SK-N-SH treated with all-trans-retinoic acid at 6 μM for 48 hours (cell line): ENCODE measurements around the gene TPMT.

Source experiments
- BACH2 ChIP-seq: fragments of 250-450 bp; sonication (Bioruptor Pico); IDR thresholded peaks from 2 replicates; pipeline ENCODE4 v1.9.0; 2021; ENCODE audit warnings: mild to moderate bottlenecking, borderline replicate concordance
- CSDC2 ChIP-seq: fragments of 250-450 bp; sonication (Bioruptor Pico); IDR thresholded peaks from 2 replicates; pipeline ENCODE4 v1.5.0; 2020; ENCODE audit warnings: mild to moderate bottlenecking, moderate library complexity
- TCF4 ChIP-seq: fragments of 250-450 bp; sonication (Bioruptor Pico); IDR thresholded peaks from 2 replicates; pipeline ENCODE4 v1.8.0; 2021; ENCODE audit warnings: mild to moderate bottlenecking, moderate library complexity, borderline replicate concordance
- TOX ChIP-seq: fragments of 250-450 bp; sonication (Bioruptor Pico); IDR thresholded peaks from 2 replicates; pipeline ENCODE4 v1.8.0; 2021; ENCODE audit warnings: mild to moderate bottlenecking, moderate library complexity, borderline replicate concordance
- ZFP3 ChIP-seq: fragments of 250-450 bp; sonication (Bioruptor Pico); IDR thresholded peaks from 2 replicates; pipeline ENCODE4 v1.5.0; 2020; ENCODE audit warnings: mild to moderate bottlenecking, moderate library complexity
- ZFP30 ChIP-seq: fragments of 450-650 bp; formaldehyde crosslinking; IDR thresholded peaks from 2 replicates; pipeline ENCODE4 v1.5.0; 2022; ENCODE audit warnings: mild to moderate bottlenecking, moderate library complexity
- ZNF70 ChIP-seq: fragments of 450-650 bp; formaldehyde crosslinking; IDR thresholded peaks from 2 replicates; pipeline ENCODE4 v1.5.0; 2020; ENCODE audit warnings: mild to moderate bottlenecking, moderate library complexity
- ZNF8 ChIP-seq: fragments of 450-650 bp; formaldehyde crosslinking; IDR thresholded peaks from 2 replicates; pipeline ENCODE4 v1.5.0; 2020; ENCODE audit warnings: mild to moderate bottlenecking, moderate library complexity
- TF ChIP-seq, protein P1 (sequence below): fragments of 250-450 bp; sonication (Bioruptor Pico); IDR thresholded peaks from 2 replicates; pipeline ENCODE4 v1.5.1; 2020; ENCODE audit warnings: low read depth, mild to moderate bottlenecking, moderate library complexity
- TF ChIP-seq, protein P2 (sequence below): fragments of 250-450 bp; sonication (Bioruptor Pico); IDR thresholded peaks from 2 replicates; pipeline ENCODE4 v1.8.0; 2020; ENCODE audit warnings: mild to moderate bottlenecking, moderate library complexity, borderline replicate concordance

DNA sequence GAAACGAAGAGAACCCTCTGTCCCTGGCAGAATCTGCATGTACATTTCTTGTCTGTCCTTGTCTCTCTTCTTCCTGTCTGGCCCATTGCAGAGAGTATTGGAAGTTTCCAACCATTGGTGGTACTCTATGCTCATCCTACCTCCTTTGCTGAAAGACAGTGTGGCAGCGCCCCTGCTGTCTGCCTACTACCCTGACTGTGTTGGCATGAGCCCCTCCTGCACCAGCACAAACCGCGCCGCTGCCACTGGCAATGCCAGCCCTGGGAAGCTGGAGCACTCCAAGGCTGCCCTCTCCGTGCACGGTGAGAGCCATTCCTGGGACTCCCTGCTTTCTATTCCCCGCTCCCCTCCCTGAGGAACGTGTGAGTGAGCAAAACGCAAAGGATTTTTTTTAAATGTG, 32.8 kb upstream of the TPMT start:
- TF ChIP-seq ZFP3 (CRISPR knock-in tag): no peak
- no peak for TF ChIP-seq ZNF70 (CRISPR knock-in tag)
- TF ChIP-seq CSDC2 (CRISPR knock-in tag): no peak
- TF ChIP-seq ZFP30: no peak
- TF ChIP-seq ZNF8 (CRISPR knock-in tag): no peak
- TF ChIP-seq TOX (CRISPR knock-in tag): no peak
- TF ChIP-seq, protein P1, sequence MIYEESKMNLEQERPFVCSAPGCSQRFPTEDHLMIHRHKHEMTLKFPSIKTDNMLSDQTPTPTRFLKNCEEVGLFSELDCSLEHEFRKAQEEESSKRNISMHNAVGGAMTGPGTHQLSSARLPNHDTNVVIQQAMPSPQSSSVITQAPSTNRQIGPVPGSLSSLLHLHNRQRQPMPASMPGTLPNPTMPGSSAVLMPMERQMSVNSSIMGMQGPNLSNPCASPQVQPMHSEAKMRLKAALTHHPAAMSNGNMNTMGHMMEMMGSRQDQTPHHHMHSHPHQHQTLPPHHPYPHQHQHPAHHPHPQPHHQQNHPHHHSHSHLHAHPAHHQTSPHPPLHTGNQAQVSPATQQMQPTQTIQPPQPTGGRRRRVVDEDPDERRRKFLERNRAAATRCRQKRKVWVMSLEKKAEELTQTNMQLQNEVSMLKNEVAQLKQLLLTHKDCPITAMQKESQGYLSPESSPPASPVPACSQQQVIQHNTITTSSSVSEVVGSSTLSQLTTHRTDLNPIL: no peak
- TF ChIP-seq, protein P2, sequence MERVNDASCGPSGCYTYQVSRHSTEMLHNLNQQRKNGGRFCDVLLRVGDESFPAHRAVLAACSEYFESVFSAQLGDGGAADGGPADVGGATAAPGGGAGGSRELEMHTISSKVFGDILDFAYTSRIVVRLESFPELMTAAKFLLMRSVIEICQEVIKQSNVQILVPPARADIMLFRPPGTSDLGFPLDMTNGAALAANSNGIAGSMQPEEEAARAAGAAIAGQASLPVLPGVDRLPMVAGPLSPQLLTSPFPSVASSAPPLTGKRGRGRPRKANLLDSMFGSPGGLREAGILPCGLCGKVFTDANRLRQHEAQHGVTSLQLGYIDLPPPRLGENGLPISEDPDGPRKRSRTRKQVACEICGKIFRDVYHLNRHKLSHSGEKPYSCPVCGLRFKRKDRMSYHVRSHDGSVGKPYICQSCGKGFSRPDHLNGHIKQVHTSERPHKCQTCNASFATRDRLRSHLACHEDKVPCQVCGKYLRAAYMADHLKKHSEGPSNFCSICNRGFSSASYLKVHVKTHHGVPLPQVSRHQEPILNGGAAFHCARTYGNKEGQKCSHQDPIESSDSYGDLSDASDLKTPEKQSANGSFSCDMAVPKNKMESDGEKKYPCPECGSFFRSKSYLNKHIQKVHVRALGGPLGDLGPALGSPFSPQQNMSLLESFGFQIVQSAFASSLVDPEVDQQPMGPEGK (CRISPR knock-in tag): no peak
- TF ChIP-seq TCF4 (CRISPR knock-in tag): no peak
- no peak for TF ChIP-seq BACH2
